Measurements from ENCODE around the gene GSTT4.
"Not testable (repeated sequence)": the region's sequence is repeated elsewhere in the genome, so short reads cannot be mapped to it uniquely, and the experiment has no call there.

The GSTT4 gene

GRCh38 chr22:23952794-23953405 is 52.4 kb downstream of the GSTT4 start:
- H3K9ac ChIP-seq (ENCODE audit: low read length); H2BK12ac ChIP-seq (ENCODE audit: low read length in 2 of 2); H3K18ac ChIP-seq (ENCODE audit: low read depth in 1 of 2, low read length in 2 of 2); H3K79me1 ChIP-seq (replicated peaks; ENCODE audit: low read length, poor library complexity, severe bottlenecking); DNase-seq; H3K27ac ChIP-seq (ENCODE audit: low read length, poor library complexity, severe bottlenecking); H3K9me3 ChIP-seq (ENCODE audit: control insufficient read depth, low read length); H3K36me3 ChIP-seq (ENCODE audit: control insufficient read depth in 1 of 2, insufficient read depth in 2 of 2, low read depth in 1 of 2, low read length in 2 of 2); H2BK5ac ChIP-seq (ENCODE audit: low read depth, low read length, poor library complexity, severe bottlenecking); H3K27me3 ChIP-seq (ENCODE audit: control insufficient read depth in 1 of 2, insufficient read depth in 1 of 2, low read length in 2 of 2); H3K14ac ChIP-seq (ENCODE audit: low read length in 2 of 2); H3K4me3 ChIP-seq (ENCODE audit: insufficient read depth in 1 of 2, low read depth in 1 of 2, low read length in 2 of 2); H2AFZ ChIP-seq (ENCODE audit: low read depth, low read length); H3K23ac ChIP-seq (ENCODE audit: low read length in 2 of 2); H3K4ac ChIP-seq (ENCODE audit: low read depth in 1 of 2, low read length in 2 of 2); H2BK120ac ChIP-seq (ENCODE audit: low read depth, low read length); H4K8ac ChIP-seq (ENCODE audit: low read length); H3K4me1 ChIP-seq (ENCODE audit: control insufficient read depth, insufficient read depth, low read depth, low read length); H2AK5ac ChIP-seq (ENCODE audit: low read length, severe bottlenecking); H3K4me2 ChIP-seq (ENCODE audit: low read length, poor library complexity, severe bottlenecking); H2BK15ac ChIP-seq (ENCODE audit: low read depth, poor library complexity, severe bottlenecking): not testable (repeated sequence)
- WGBS, result 76% methylated on average over 11 of the region's 11 CpGs
- peak overlapping the region; percentile 27 for H4K91ac ChIP-seq (ENCODE audit: low read length)

- not testable (repeated sequence) for H2AFZ ChIP-seq (ENCODE audit: low read depth, low read length); H4K91ac ChIP-seq (ENCODE audit: low read length); H2BK15ac ChIP-seq (ENCODE audit: low read depth, poor library complexity, severe bottlenecking); H3K27ac ChIP-seq (ENCODE audit: low read length, poor library complexity, severe bottlenecking); H3K9ac ChIP-seq (ENCODE audit: low read length); H3K23ac ChIP-seq (ENCODE audit: low read length in 2 of 2); H4K8ac ChIP-seq (ENCODE audit: low read length); H2BK120ac ChIP-seq (ENCODE audit: low read depth, low read length); H3K9me3 ChIP-seq (ENCODE audit: control insufficient read depth, low read length); H3K18ac ChIP-seq (ENCODE audit: low read depth in 1 of 2, low read length in 2 of 2); H3K4me3 ChIP-seq (ENCODE audit: insufficient read depth in 1 of 2, low read depth in 1 of 2, low read length in 2 of 2); H3K36me3 ChIP-seq (ENCODE audit: control insufficient read depth in 1 of 2, insufficient read depth in 2 of 2, low read depth in 1 of 2, low read length in 2 of 2); H2BK12ac ChIP-seq (ENCODE audit: low read length in 2 of 2); H3K4me2 ChIP-seq (ENCODE audit: low read length, poor library complexity, severe bottlenecking); H3K4me1 ChIP-seq (ENCODE audit: control insufficient read depth, insufficient read depth, low read depth, low read length); H3K14ac ChIP-seq (ENCODE audit: low read length in 2 of 2); H3K79me1 ChIP-seq (replicated peaks; ENCODE audit: low read length, poor library complexity, severe bottlenecking); H3K4ac ChIP-seq (ENCODE audit: low read depth in 1 of 2, low read length in 2 of 2); H2BK5ac ChIP-seq (ENCODE audit: low read depth, low read length, poor library complexity, severe bottlenecking); H2AK5ac ChIP-seq (ENCODE audit: low read length, severe bottlenecking); H3K27me3 ChIP-seq (ENCODE audit: control insufficient read depth in 1 of 2, insufficient read depth in 1 of 2, low read length in 2 of 2)
- DNase-seq, result peak; percentile 13
- 73% methylated on average over 1 of the region's 2 CpGs for WGBS
Observed at GRCh38 chr22:23951383-23951782, 53.9 kb downstream of the GSTT4 start.

GRCh38 chr22:23949764-23950163 is 55.5 kb downstream of the GSTT4 start:
- not testable (repeated sequence) for DNase-seq; H3K27me3 ChIP-seq (ENCODE audit: control insufficient read depth in 1 of 2, insufficient read depth in 1 of 2, low read length in 2 of 2); H3K4me2 ChIP-seq (ENCODE audit: low read length, poor library complexity, severe bottlenecking); H2BK12ac ChIP-seq (ENCODE audit: low read length in 2 of 2); H2AK5ac ChIP-seq (ENCODE audit: low read length, severe bottlenecking); H4K8ac ChIP-seq (ENCODE audit: low read length); H3K27ac ChIP-seq (ENCODE audit: low read length, poor library complexity, severe bottlenecking); H2AFZ ChIP-seq (ENCODE audit: low read depth, low read length); H3K9me3 ChIP-seq (ENCODE audit: control insufficient read depth, low read length); H3K4me1 ChIP-seq (ENCODE audit: control insufficient read depth, insufficient read depth, low read depth, low read length); H3K4ac ChIP-seq (ENCODE audit: low read depth in 1 of 2, low read length in 2 of 2); H3K79me1 ChIP-seq (replicated peaks; ENCODE audit: low read length, poor library complexity, severe bottlenecking); H3K4me3 ChIP-seq (ENCODE audit: insufficient read depth in 1 of 2, low read depth in 1 of 2, low read length in 2 of 2); H3K36me3 ChIP-seq (ENCODE audit: control insufficient read depth in 1 of 2, insufficient read depth in 2 of 2, low read depth in 1 of 2, low read length in 2 of 2); H3K23ac ChIP-seq (ENCODE audit: low read length in 2 of 2); H3K9ac ChIP-seq (ENCODE audit: low read length); H3K18ac ChIP-seq (ENCODE audit: low read depth in 1 of 2, low read length in 2 of 2); H2BK120ac ChIP-seq (ENCODE audit: low read depth, low read length); H2BK5ac ChIP-seq (ENCODE audit: low read depth, low read length, poor library complexity, severe bottlenecking); H4K91ac ChIP-seq (ENCODE audit: low read length); H2BK15ac ChIP-seq (ENCODE audit: low read depth, poor library complexity, severe bottlenecking); H3K14ac ChIP-seq (ENCODE audit: low read length in 2 of 2)
- WGBS, result 91% methylated on average over 11 of the region's 18 CpGs
